Activated CD8-positive, alpha-beta memory T cell treated with anti-CD3 and anti-CD28 coated beads, Interleukin-2, amount 10 ng/mL, durations not matched to agents 7 days and 5 days (primary cell): Measurements from ENCODE around the gene VWA5A. TPM values are rescaled to one million over a fixed set of nuclear protein-coding genes. Genes with fewer than 3 reads are reported as not detected.
"Not testable (repeated sequence)": the region's sequence is repeated elsewhere in the genome, so short reads cannot be mapped to it uniquely, and the experiment has no call there.

Experiments
- ATAC-seq: fragments of 150-1000 bp; cut with Tn5 transposase; one replicate; pipeline ENCODE4 v1.10.0; 2021; ENCODE audit warnings: moderate library complexity
- CTCF ChIA-PET: fragments of 350-600 bp; sonication (Branson Sonifier 250); formaldehyde crosslinking; loops from one replicate; lab custom pipeline; 2021; ENCODE audit warnings: antibody characterized with exemption; lab: Charles Lee
- DNase-seq: peaks from one replicate; pipeline ENCODE4 v3.0.0-alpha.2; 2020
- H3K27ac Mint-ChIP-seq: one replicate; pipeline ENCODE4 v1.8.0; 2021; ENCODE audit warnings: mild to moderate bottlenecking, mixed read lengths
- H3K27me3 Mint-ChIP-seq: one replicate; pipeline ENCODE4 v1.8.0; 2021; ENCODE audit warnings: mixed read lengths
- H3K36me3 Mint-ChIP-seq: one replicate; pipeline ENCODE4 v1.8.0; 2021; ENCODE audit warnings: mild to moderate bottlenecking, mixed read lengths
- H3K4me1 Mint-ChIP-seq: one replicate; pipeline ENCODE4 v1.8.0; 2021; ENCODE audit warnings: mixed read lengths
- H3K4me3 Mint-ChIP-seq: one replicate; pipeline ENCODE4 v1.8.0; 2021; ENCODE audit warnings: mild to moderate bottlenecking, moderate library complexity, mixed read lengths
- H3K9me3 Mint-ChIP-seq: one replicate; pipeline ENCODE4 v1.8.0; 2022; ENCODE audit warnings: low read depth, mixed read lengths
- total RNA-seq, 2 experiments: library from RNA; stranded (reverse); gene quantifications; one replicate each; pipeline ENCODE4 v1.2.3, GENCODE V29; 2021

VWA5A gene
- total RNA-seq, 2 experiments from 2014 or later, result 4.1 to 4.8 TPM

- Mint-ChIP-seq H3K9me3 (no peaks in the 10 kb centered on the region), H3K4me3 (no peak overlapping the region), H3K4me1 (no peaks in the 10 kb centered on the region), H3K27me3 (peaks cover 5% of the 10 kb centered on the region), H3K36me3 (no peaks in the 10 kb centered on the region), H3K27ac (no peak overlapping the region)
- no peak for ATAC-seq
- CTCF ChIA-PET, result interaction anchor here (0.6 to 2.0 kb wide), 2 partner anchors 81 to 1595 kb away, joined by 3 to 5 read pairs; no protein-coding TSS in a partner anchor
- DNase-seq, result no peak
These were observed 37.6 kb downstream of the VWA5A start for GRCh38 chr11:124152770-124153407.

GRCh38 chr11:124153821-124154220 is 38.6 kb downstream of the VWA5A start:
- no peak overlapping the region for H3K27ac Mint-ChIP-seq

GRCh38 chr11:124159481-124159880 is 44.2 kb downstream of the VWA5A start:
- no peak overlapping the region for H3K4me3 Mint-ChIP-seq
- CTCF ChIA-PET, result no interaction called here
- no peaks in the 10 kb centered on the region for H3K27me3 Mint-ChIP-seq
- H3K9me3 Mint-ChIP-seq, result no peaks in the 10 kb centered on the region
- H3K27ac Mint-ChIP-seq, result no peak overlapping the region
- H3K36me3 Mint-ChIP-seq, result no peaks in the 10 kb centered on the region
- ATAC-seq (no peak), DNase-seq (no peak)
- H3K4me1 Mint-ChIP-seq, result no peaks in the 10 kb centered on the region

More at GRCh38 chr11:124153821-124154220, 38.6 kb downstream of the VWA5A start:
- CTCF ChIA-PET, result no interaction called here
- Mint-ChIP-seq H3K9me3 (no peaks in the 10 kb centered on the region), H3K4me1 (no peaks in the 10 kb centered on the region), H3K36me3 (no peaks in the 10 kb centered on the region), H3K4me3 (no peak overlapping the region), H3K27me3 (peaks cover 5% of the 10 kb centered on the region)
- ATAC-seq (no peak), DNase-seq (no peak)

- Mint-ChIP-seq H3K4me3 (no peak overlapping the region), H3K36me3 (no peaks in the 10 kb centered on the region), H3K9me3 (no peaks in the 10 kb centered on the region), H3K4me1 (no peaks in the 10 kb centered on the region), H3K27me3 (peaks cover 2% of the 10 kb centered on the region), H3K27ac (no peak overlapping the region)
- ATAC-seq, result no peak
- no peak for DNase-seq
- CTCF ChIA-PET, result no interaction called here
These were observed 45.7 kb downstream of the VWA5A start for GRCh38 chr11:124160986-124161385.

- H3K27me3 Mint-ChIP-seq, result peaks cover 4% of the 10 kb centered on the region
- ATAC-seq, result no peak
- no peaks in the 10 kb centered on the region for H3K4me1 Mint-ChIP-seq
- no peaks in the 10 kb centered on the region for H3K9me3 Mint-ChIP-seq
- CTCF ChIA-PET, result no interaction called here
- no peaks in the 10 kb centered on the region for H3K36me3 Mint-ChIP-seq
- H3K27ac Mint-ChIP-seq, result no peak overlapping the region
- no peak overlapping the region for H3K4me3 Mint-ChIP-seq
- DNase-seq, result no peak
These were observed 52.6 kb downstream of the VWA5A start for GRCh38 chr11:124167826-124168231.

- no peaks in the 10 kb centered on the region for H3K36me3 Mint-ChIP-seq
- CTCF ChIA-PET, result no interaction called here
- H3K4me3 Mint-ChIP-seq, result no peak overlapping the region
- peaks cover 4% of the 10 kb centered on the region for H3K27me3 Mint-ChIP-seq
- H3K4me1 Mint-ChIP-seq, result no peaks in the 10 kb centered on the region
- no peak for ATAC-seq
- no peak overlapping the region for H3K27ac Mint-ChIP-seq
- no peak for DNase-seq
- H3K9me3 Mint-ChIP-seq, result no peaks in the 10 kb centered on the region
These were observed 53.5 kb downstream of the VWA5A start for GRCh38 chr11:124168796-124169195.

GRCh38 chr11:124170315-124170714 is 55.1 kb downstream of the VWA5A start:
- H3K9me3 Mint-ChIP-seq, H3K36me3 Mint-ChIP-seq, ATAC-seq, H3K27ac Mint-ChIP-seq, H3K4me3 Mint-ChIP-seq, DNase-seq, H3K27me3 Mint-ChIP-seq, H3K4me1 Mint-ChIP-seq: not testable (repeated sequence)
- CTCF ChIA-PET, result interaction anchor here (1.6 kb wide), 1 partner anchor 14 kb away, joined by 5 read pairs; no protein-coding TSS in a partner anchor

GRCh38 chr11:124170801-124171586 is 55.7 kb downstream of the VWA5A start:
- no peaks in the 10 kb centered on the region for H3K36me3 Mint-ChIP-seq
- no peak overlapping the region for H3K4me3 Mint-ChIP-seq
- ATAC-seq (no peak), DNase-seq (no peak)
- H3K9me3 Mint-ChIP-seq, result no peaks in the 10 kb centered on the region
- no peak overlapping the region for H3K27ac Mint-ChIP-seq
- CTCF ChIA-PET, result interaction anchor here (1.3 to 1.6 kb wide), 2 partner anchors 15 to 16 kb away, joined by 3 to 5 read pairs; no protein-coding TSS in a partner anchor
- peaks cover 2% of the 10 kb centered on the region for H3K27me3 Mint-ChIP-seq
- no peaks in the 10 kb centered on the region for H3K4me1 Mint-ChIP-seq

- H3K4me1 Mint-ChIP-seq, result no peaks in the 10 kb centered on the region
- no peak for DNase-seq
- H3K4me3 Mint-ChIP-seq, result no peak overlapping the region
- no peaks in the 10 kb centered on the region for H3K9me3 Mint-ChIP-seq
- CTCF ChIA-PET, result interaction anchor here (1.3 kb wide), 1 partner anchor 18 kb away, joined by 3 read pairs; no protein-coding TSS in a partner anchor
- H3K27me3 Mint-ChIP-seq, result no peaks in the 10 kb centered on the region
- no peaks in the 10 kb centered on the region for H3K36me3 Mint-ChIP-seq
- H3K27ac Mint-ChIP-seq, result no peak overlapping the region
- ATAC-seq, result no peak
These were observed 56.9 kb downstream of the VWA5A start for GRCh38 chr11:124172101-124172500.

- DNase-seq (no peak), ATAC-seq (no peak)
- Mint-ChIP-seq H3K4me1 (no peaks in the 10 kb centered on the region), H3K9me3 (no peaks in the 10 kb centered on the region), H3K4me3 (no peak overlapping the region), H3K27ac (no peak overlapping the region), H3K27me3 (no peaks in the 10 kb centered on the region), H3K36me3 (no peaks in the 10 kb centered on the region)
- CTCF ChIA-PET, result no interaction called here
These were observed 57.3 kb downstream of the VWA5A start for GRCh38 chr11:124172599-124172998.

GRCh38 chr11:124174001-124174583 is 58.8 kb downstream of the VWA5A start:
- no peak overlapping the region for H3K27ac Mint-ChIP-seq
- ATAC-seq (no peak), DNase-seq (no peak)
- H3K27me3 Mint-ChIP-seq, result no peaks in the 10 kb centered on the region
- no peak overlapping the region for H3K4me3 Mint-ChIP-seq
- H3K36me3 Mint-ChIP-seq, result no peaks in the 10 kb centered on the region
- CTCF ChIA-PET, result interaction anchor here (1.3 kb wide), 1 partner anchor 102 kb away, joined by 5 read pairs; no protein-coding TSS in a partner anchor
- no peaks in the 10 kb centered on the region for H3K9me3 Mint-ChIP-seq
- H3K4me1 Mint-ChIP-seq, result no peaks in the 10 kb centered on the region

GRCh38 chr11:124176925-124177715 is 61.9 kb downstream of the VWA5A start:
- no peak for ATAC-seq
- no peaks in the 10 kb centered on the region for H3K9me3 Mint-ChIP-seq
- no peak overlapping the region for H3K27ac Mint-ChIP-seq
- CTCF ChIA-PET, result no interaction called here
- no peak overlapping the region for H3K4me3 Mint-ChIP-seq
- no peaks in the 10 kb centered on the region for H3K27me3 Mint-ChIP-seq
- no peaks in the 10 kb centered on the region for H3K4me1 Mint-ChIP-seq
- no peak for DNase-seq
- no peaks in the 10 kb centered on the region for H3K36me3 Mint-ChIP-seq

- no peaks in the 10 kb centered on the region for H3K9me3 Mint-ChIP-seq
- ATAC-seq (no peak), DNase-seq (no peak)
- CTCF ChIA-PET, result no interaction called here
- no peaks in the 10 kb centered on the region for H3K4me1 Mint-ChIP-seq
- no peaks in the 10 kb centered on the region for H3K36me3 Mint-ChIP-seq
- peaks cover 2% of the 10 kb centered on the region for H3K27me3 Mint-ChIP-seq
- no peak overlapping the region for H3K4me3 Mint-ChIP-seq
- no peak overlapping the region for H3K27ac Mint-ChIP-seq
These were observed 64.1 kb downstream of the VWA5A start for GRCh38 chr11:124179310-124179709.
